Suprapubic skin (tissue), 3 donors: ENCODE measurements around the gene LASP1NB.

Experiments
- CTCF ChIP-seq, 2 donors: fragments of 200-600 bp in 1 of 2; fragments of 450-650 bp in 1 of 2; sonication (generic) in 1 of 2; IDR thresholded peaks; one replicate each; pipeline ENCODE4 v1.5.1; 2016 to 2019; ENCODE audit warnings: antibody characterized with exemption in 2 of 2, mild to moderate bottlenecking in 1 of 2, moderate library complexity in 1 of 2
- POLR2A ChIP-seq, 2 donors: fragments of 450-650 bp; IDR thresholded peaks; one replicate each; pipeline ENCODE4 v1.6.1; 2017; ENCODE audit warnings: antibody characterized with exemption in 2 of 2, mild to moderate bottlenecking in 2 of 2, moderate library complexity in 2 of 2

DNA sequence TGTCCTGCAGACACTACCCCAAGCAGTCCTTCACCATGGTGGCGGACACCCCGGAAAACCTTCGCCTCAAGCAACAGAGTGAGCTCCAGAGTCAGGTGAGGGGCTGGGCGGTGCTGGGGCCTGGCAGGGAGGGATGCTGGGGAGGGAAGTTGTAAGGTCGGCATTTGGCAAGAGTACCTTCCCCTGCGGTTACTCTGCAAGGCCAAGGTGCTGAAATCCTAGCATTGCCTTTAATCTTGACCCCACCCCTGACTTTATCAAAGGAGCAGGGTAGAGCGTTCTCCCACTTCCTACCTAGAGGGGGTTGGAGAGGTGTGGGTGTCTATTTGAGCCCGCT is 35.0 kb upstream of the LASP1NB start:
- TF ChIP-seq CTCF (IDR thresholded peaks at IDR 0.05) = no peak
- TF ChIP-seq POLR2A (IDR thresholded peaks at IDR 0.05) = no peak
